Spleen (tissue), 11 donors: Measurements from ENCODE around the gene HLA-DRA. TPM values are rescaled to one million over a fixed set of nuclear protein-coding genes. Genes with fewer than 3 reads are reported as not detected.
"Not testable (repeated sequence)": the region's sequence is repeated elsewhere in the genome, so short reads cannot be mapped to it uniquely, and the experiment has no call there.

Experiments
- DNase-seq: peaks from one replicate; pipeline ENCODE4 v3.0.0-alpha.2; 2020
- H3K27ac ChIP-seq, 8 donors: fragments of 200-600 bp; sonication (generic) in 7 of 8; 1 replicate in 4 of 8; 2 replicates in 4 of 8; pipeline versions ENCODE4 v1.5.0 to v1.8.0; 2016 to 2021; ENCODE audit warnings: inconsistent platforms in 4 of 8, mild to moderate bottlenecking in 4 of 8, moderate library complexity in 1 of 8
- H3K27me3 ChIP-seq, 7 donors: fragments of 200-600 bp; sonication (generic) in 6 of 7; replicated peaks in 1 of 7; 1 replicate in 4 of 7; 2 replicates in 3 of 7; pipeline versions ENCODE4 v1.5.0 to v1.8.0; 2016 to 2021; ENCODE audit warnings: inconsistent platforms in 3 of 7, mild to moderate bottlenecking in 1 of 7
- H3K36me3 ChIP-seq, 6 donors: fragments of 200-600 bp; sonication (generic) in 5 of 6; 1 replicate in 4 of 6; 2 replicates in 2 of 6; pipeline versions ENCODE4 v1.5.0 to v1.8.0; 2016 to 2021; ENCODE audit warnings: inconsistent platforms in 2 of 6
- H3K4me1 ChIP-seq, 6 donors: fragments of 200-600 bp; sonication (generic) in 5 of 6; 1 replicate in 3 of 6; 2 replicates in 3 of 6; pipeline versions ENCODE4 v1.5.0 to v1.8.0; 2016 to 2021; ENCODE audit warnings: inconsistent platforms in 3 of 6
- H3K4me3 ChIP-seq, 8 donors: fragments of 200-600 bp; sonication (generic) in 7 of 8; 1 replicate in 4 of 8; 2 replicates in 4 of 8; pipeline versions ENCODE4 v1.5.0 to v1.8.0; 2016 to 2021; ENCODE audit warnings: inconsistent platforms in 4 of 8, mild to moderate bottlenecking in 4 of 8, moderate library complexity in 2 of 8
- H3K9me3 ChIP-seq, 8 donors: fragments of 200-600 bp; sonication (generic) in 7 of 8; 1 replicate in 4 of 8; 2 replicates in 4 of 8; pipeline versions ENCODE4 v1.5.0 to v1.8.0; 2016 to 2021; ENCODE audit warnings: inconsistent platforms in 4 of 8
- POLR2A ChIP-seq, 3 donors: fragments of 450-650 bp; IDR thresholded peaks; one replicate each; pipeline ENCODE4 v1.5.1; 2017; ENCODE audit warnings: antibody characterized with exemption in 3 of 3, mild to moderate bottlenecking in 1 of 3
- POLR2AphosphoS5 ChIP-seq, 3 donors: sonication (generic); formaldehyde crosslinking; IDR thresholded peaks; one replicate each; pipeline ENCODE4 v1.5.1; 2017; ENCODE audit warnings: antibody characterized with exemption in 3 of 3
- WGBS, 5 donors: extraction: QIAGEN DNeasy Blood & Tissue Kit in 3 of 5; methylation state at CpG; one replicate each; pipeline versions ENCODE4 v1.1.5 to v1.1.7; 2013 to 2018; 5-methylcytosine and 5-hydroxymethylcytosine counted together
- intact Hi-C: fragments of 100-400 bp; cut with DNase I; formaldehyde crosslinking; loops from one replicate; pipeline ENCODE4 v1.15.0; 2023; ENCODE audit warnings: low total_unique reads
- polyA plus RNA-seq, 3 donors: library from polyadenylated mRNA; stranded (reverse); fragments of 200-250 nt; gene quantifications; one replicate each; pipeline ENCODE4 v1.2.1, GENCODE V29; 2013
- total RNA-seq, 7 donors: library from RNA; depleted of rRNA in 3 of 7; stranded (reverse); fragments of >200 nt in 3 of 7; fragmentation: NEBNext Ultra II Directional in 4 of 7; extraction: Animal tissue kit (Norgen Biotek cat#: 25700) in 4 of 7; gene quantifications; one replicate each; pipeline versions ENCODE4 v1.1.0 to v1.2.1, GENCODE V29; 2016 to 2021
- TF ChIP-seq, protein P1 (sequence below), 11 experiments: fragments of 200-600 bp in 7 of 11; fragments of 450-650 bp in 4 of 11; sonication (generic) in 4 of 11; IDR thresholded peaks in 8 of 11; conservative IDR thresholded peaks in 3 of 11; 1 replicate in 7 of 11; 2 replicates in 4 of 11; pipeline versions ENCODE4 v1.4.0 to v1.8.0; 2016 to 2021; ENCODE audit warnings: antibody characterized with exemption in 11 of 11, inconsistent platforms in 4 of 11, mild to moderate bottlenecking in 1 of 11
- donor health status: healthy with polysubstance abuse.
- donor health status: DM: no; HTN: no; CAD: no; lungs with moderate emphysema.
- donor health status: DM: no; HTN: no; CAD: no.
- donor health status: Bipolar disorder and iron deficiency.
- donor health status: healthy.
- donor health status: DM: no; HTN: no; CAD: no.
- donor health status: DM: yes; HTN: yes; CAD: no.

HLA-DRA gene
- total and polyA plus RNA-seq, 10 donors, result 1,127 to 2,800 (median 1,740) TPM

DNA sequence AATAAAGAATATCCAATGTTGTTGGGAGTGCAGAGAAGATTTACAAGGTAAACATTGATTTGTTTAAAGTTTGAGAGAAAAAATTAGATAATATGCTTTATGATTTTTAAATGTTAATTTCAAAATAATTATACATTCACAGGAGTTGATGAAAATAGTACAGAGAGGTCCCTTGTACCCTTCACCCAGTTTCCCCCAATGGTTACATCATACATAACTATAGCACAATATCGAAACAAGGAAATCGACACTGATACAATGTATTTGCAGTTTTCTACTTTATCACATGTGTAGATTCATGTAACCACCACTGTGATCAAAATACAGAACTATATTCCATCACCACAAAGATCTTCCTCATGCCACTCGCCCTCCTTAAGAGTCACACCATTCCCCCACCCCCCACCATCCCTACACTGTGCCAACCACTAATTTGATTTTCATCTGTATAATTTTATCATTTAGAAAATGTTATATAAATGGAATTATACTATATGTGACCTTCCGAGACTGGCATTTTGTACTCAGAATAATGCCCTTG, 11.7 kb upstream of the HLA-DRA start:
- Histone ChIP-seq H3K4me3 (no peak overlapping the region), H3K27ac (no peak overlapping the region), H3K4me1 (no peaks in the 10 kb centered on the region), H3K36me3 (no peaks in the 10 kb centered on the region), H3K27me3 (no peaks in the 10 kb centered on the region), H3K9me3 (no peaks in the 10 kb centered on the region)
- TF ChIP-seq, protein P1, sequence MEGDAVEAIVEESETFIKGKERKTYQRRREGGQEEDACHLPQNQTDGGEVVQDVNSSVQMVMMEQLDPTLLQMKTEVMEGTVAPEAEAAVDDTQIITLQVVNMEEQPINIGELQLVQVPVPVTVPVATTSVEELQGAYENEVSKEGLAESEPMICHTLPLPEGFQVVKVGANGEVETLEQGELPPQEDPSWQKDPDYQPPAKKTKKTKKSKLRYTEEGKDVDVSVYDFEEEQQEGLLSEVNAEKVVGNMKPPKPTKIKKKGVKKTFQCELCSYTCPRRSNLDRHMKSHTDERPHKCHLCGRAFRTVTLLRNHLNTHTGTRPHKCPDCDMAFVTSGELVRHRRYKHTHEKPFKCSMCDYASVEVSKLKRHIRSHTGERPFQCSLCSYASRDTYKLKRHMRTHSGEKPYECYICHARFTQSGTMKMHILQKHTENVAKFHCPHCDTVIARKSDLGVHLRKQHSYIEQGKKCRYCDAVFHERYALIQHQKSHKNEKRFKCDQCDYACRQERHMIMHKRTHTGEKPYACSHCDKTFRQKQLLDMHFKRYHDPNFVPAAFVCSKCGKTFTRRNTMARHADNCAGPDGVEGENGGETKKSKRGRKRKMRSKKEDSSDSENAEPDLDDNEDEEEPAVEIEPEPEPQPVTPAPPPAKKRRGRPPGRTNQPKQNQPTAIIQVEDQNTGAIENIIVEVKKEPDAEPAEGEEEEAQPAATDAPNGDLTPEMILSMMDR (IDR thresholded peaks at IDR 0.05 in 8 of 11, conservative IDR thresholded peaks at IDR 0.05 in 3 of 11), result no peak
- no peak for TF ChIP-seq POLR2AphosphoS5 (IDR thresholded peaks at IDR 0.05)
- no peak for TF ChIP-seq POLR2A (IDR thresholded peaks at IDR 0.05)
- WGBS, 5 donors, result 82 to 94% (median 92%) methylated on average over 4 of the region's 4 CpGs
- intact Hi-C loops, result loop anchor here (5.0 kb wide), 1 partner anchor 274 kb away; no protein-coding TSS in a partner anchor
- DNase-seq, result no peak

DNA sequence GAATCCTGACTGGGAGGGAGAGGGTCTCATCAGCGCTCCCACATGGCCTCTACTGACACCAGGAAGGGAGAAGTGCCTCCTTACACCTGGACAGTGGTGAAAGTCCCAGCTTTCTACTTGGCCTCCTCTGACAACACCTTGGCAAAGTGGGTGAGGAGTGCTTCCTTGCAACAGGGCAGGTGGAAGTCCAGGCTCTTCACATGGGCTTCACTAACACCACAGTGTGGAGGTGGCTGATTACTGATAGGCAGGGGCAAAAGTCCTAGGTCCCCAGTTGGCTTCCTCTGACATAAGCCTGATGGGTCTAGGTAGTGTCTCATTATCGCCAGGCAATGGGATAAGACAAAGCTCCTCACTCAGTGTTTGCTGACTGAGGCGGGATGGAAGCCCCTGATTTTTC, 9.5 kb upstream of the HLA-DRA start:
- Histone ChIP-seq H3K4me1 (no peaks in the 10 kb centered on the region), H3K27me3 (no peaks in the 10 kb centered on the region), H3K27ac (no peak overlapping the region), H3K4me3 (no peak overlapping the region), H3K36me3 (no peaks in the 10 kb centered on the region), H3K9me3 (no peaks in the 10 kb centered on the region)
- DNase-seq, result no peak
- TF ChIP-seq POLR2AphosphoS5 (IDR thresholded peaks at IDR 0.05), result no peak
- TF ChIP-seq, protein P1 (IDR thresholded peaks at IDR 0.05 in 8 of 11, conservative IDR thresholded peaks at IDR 0.05 in 3 of 11), result no peak
- TF ChIP-seq POLR2A (IDR thresholded peaks at IDR 0.05), result no peak
- WGBS, 5 donors, result 76 to 97% (median 88%) methylated on average over 2 to 3 of the region's 3 CpGs
- intact Hi-C loops, result no loop called here

DNA sequence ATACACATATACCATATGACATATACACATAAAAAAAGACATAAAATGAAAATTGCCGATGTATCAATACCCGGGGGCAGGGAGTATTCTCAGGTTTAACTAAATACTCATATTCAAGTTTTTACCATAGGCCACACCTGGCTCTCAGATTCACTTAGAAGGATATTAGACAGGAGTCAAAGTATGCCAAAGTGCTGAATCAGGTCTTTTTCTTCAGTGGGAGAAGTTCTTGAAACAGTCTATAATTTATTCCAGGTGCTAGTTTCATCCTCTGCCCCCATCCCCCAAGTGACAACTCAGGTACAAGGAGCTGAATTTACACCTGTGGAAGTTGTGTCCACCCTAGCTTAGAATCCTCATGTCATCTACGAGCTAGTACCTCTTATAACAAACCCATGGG, 8.5 kb upstream of the HLA-DRA start:
- no peaks in the 10 kb centered on the region for H3K27me3 ChIP-seq
- no peak overlapping the region for H3K27ac ChIP-seq
- no peak for DNase-seq
- WGBS, 5 donors, result 72 to 93% (median 80%) methylated on average over 3 of the region's 3 CpGs
- no peaks in the 10 kb centered on the region for H3K9me3 ChIP-seq
- TF ChIP-seq POLR2AphosphoS5 (IDR thresholded peaks at IDR 0.05) (no peak), POLR2A (IDR thresholded peaks at IDR 0.05) (no peak)
- TF ChIP-seq, protein P1 (IDR thresholded peaks at IDR 0.05 in 8 of 11, conservative IDR thresholded peaks at IDR 0.05 in 3 of 11), result no peak
- peaks cover 0 to under 1% (median 0%) of the 10 kb centered on the region in 6 donors for H3K4me1 ChIP-seq
- no peaks in the 10 kb centered on the region for H3K36me3 ChIP-seq
- intact Hi-C loops, result no loop called here
- H3K4me3 ChIP-seq, result no peak overlapping the region

DNA sequence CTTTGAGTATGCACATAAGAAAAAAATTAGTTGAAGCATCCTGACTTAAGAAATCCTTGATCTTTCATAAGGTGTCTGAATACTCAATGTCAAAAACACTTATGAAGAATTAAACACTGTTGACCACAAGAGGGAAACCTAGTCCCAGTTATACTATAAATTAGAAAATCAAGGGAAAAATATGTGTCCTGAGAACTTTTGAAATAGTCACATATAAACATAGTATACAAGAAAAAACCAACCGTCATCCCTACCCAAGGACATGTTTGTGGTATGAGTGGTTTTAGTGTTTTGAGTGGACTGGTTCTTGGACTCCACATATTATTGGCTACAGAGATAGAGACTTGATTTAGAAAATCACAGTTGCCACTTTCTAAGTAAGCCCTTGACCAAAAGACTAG, 7.6 kb upstream of the HLA-DRA start:
- intact Hi-C loops, result no loop called here
- DNase-seq, result no peak
- no peak for TF ChIP-seq POLR2A (IDR thresholded peaks at IDR 0.05)
- no peak for TF ChIP-seq POLR2AphosphoS5 (IDR thresholded peaks at IDR 0.05)
- TF ChIP-seq, protein P1 (IDR thresholded peaks at IDR 0.05 in 8 of 11, conservative IDR thresholded peaks at IDR 0.05 in 3 of 11), result peak in 10 of 11 experiments; percentile 27 to 72 (median 55)
- Histone ChIP-seq H3K36me3 (no peaks in the 10 kb centered on the region), H3K4me1 (peaks cover 0 to 9% (median 7%) of the 10 kb centered on the region in 6 donors), H3K9me3 (no peaks in the 10 kb centered on the region), H3K4me3 (no peak overlapping the region), H3K27ac (no peak overlapping the region), H3K27me3 (no peaks in the 10 kb centered on the region)
- WGBS, 5 donors, result 0 to 3% (median 2%) methylated on average over 1 of the region's 1 CpG

DNA sequence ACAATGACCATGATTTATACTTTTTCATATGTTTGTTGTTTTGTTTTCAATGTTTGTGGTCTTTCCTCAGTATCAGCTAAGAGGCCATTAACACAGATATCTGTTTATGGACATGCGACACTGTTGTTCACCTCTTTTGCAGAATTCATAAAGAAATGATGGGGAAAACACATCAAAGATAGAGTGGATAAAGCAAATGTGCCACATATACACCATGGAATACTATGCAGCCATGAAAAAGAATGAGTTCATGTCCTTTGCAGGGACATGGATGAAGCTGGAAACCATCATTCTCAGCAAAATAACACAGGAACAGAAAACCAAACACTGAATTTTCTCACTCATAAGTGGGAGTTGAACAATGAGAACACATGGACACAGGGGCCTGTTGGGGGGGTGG, 5.7 kb upstream of the HLA-DRA start:
- H3K27ac ChIP-seq, H3K4me3 ChIP-seq, H3K36me3 ChIP-seq, DNase-seq, H3K9me3 ChIP-seq, H3K27me3 ChIP-seq, intact Hi-C loops: not testable (repeated sequence)
- peaks cover 0 to 26% (median 12%) of the 10 kb centered on the region in 6 donors for H3K4me1 ChIP-seq
- 93 to 98% (median 97%) methylated on average over 1 of the region's 1 CpG for WGBS, 5 donors
